GM12865 (cell line): ENCODE results near the gene HADHA.

Experiments used
- DNase-seq: peaks from one replicate; pipeline ENCODE4 v3.0.0; 2010; ENCODE audit warnings: low read depth
- H3K4me3 ChIP-seq: 2 replicates; pipeline ENCODE4 v1.5.1; 2011; ENCODE audit warnings: mild to moderate bottlenecking, low read depth, low read length, control low read depth
- CTCF ChIP-seq: IDR thresholded peaks from 2 replicates; pipeline ENCODE4 v1.5.1; 2011; ENCODE audit warnings: low read length, control low read depth, low read depth, inconsistent platforms; ENCODE audit not compliant: insufficient read depth; ENCODE audit errors: missing control alignments

Gene HADHA

GRCh38 chr2:26177122-26177521 is 67.3 kb downstream of the HADHA start:
- no peak overlapping the region for H3K4me3 ChIP-seq
- DNase-seq: no peak
- no peak for TF ChIP-seq CTCF

GRCh38 chr2:26176279-26176615 is 68.2 kb downstream of the HADHA start:
- H3K4me3 ChIP-seq: no peak overlapping the region
- no peak for DNase-seq
- no peak for TF ChIP-seq CTCF

GRCh38 chr2:26175466-26176278 is 68.8 kb downstream of the HADHA start:
- DNase-seq: no peak
- no peak overlapping the region for H3K4me3 ChIP-seq
- no peak for TF ChIP-seq CTCF

GRCh38 chr2:26174691-26175465 is 69.6 kb downstream of the HADHA start:
- DNase-seq: no peak
- TF ChIP-seq CTCF: no peak
- H3K4me3 ChIP-seq: no peak overlapping the region

- no peak overlapping the region for H3K4me3 ChIP-seq
- no peak for DNase-seq
- no peak for TF ChIP-seq CTCF
These were observed 70.5 kb downstream of the HADHA start for GRCh38 chr2:26173776-26174482.

- H3K4me3 ChIP-seq: no peak within 1 kb of the TSS
- TF ChIP-seq CTCF: no peak
- DNase-seq: no peak
These were observed 71.3 kb downstream of the HADHA start, which contains the start of gene GAREM2 for GRCh38 chr2:26172871-26173775. Gene GAREM2 (plus strand): TSS chr2:26173088. CDS start chr2:26173221, 133 bp downstream.
